Mucosa of rectum (tissue), 2 donors: ENCODE data around the gene TRIM66.

Source experiments
- H3K27ac ChIP-seq, 2 donors: one replicate each; pipeline ENCODE4 v1.7.0; 2013; ENCODE audit warnings: inconsistent platforms in 2 of 2, low read depth in 2 of 2, low read length in 2 of 2
- H3K27me3 ChIP-seq, 2 donors: one replicate each; pipeline ENCODE4 v1.7.0; 2013; ENCODE audit warnings: low read length in 2 of 2; ENCODE audit not compliant: control insufficient read depth in 2 of 2, insufficient read depth in 2 of 2
- H3K36me3 ChIP-seq, 2 donors: one replicate each; pipeline ENCODE4 v1.7.0; 2013; ENCODE audit warnings: low read length in 2 of 2; ENCODE audit not compliant: control insufficient read depth in 2 of 2, insufficient read depth in 2 of 2
- H3K4me1 ChIP-seq, 2 donors: one replicate each; pipeline ENCODE4 v1.7.0; 2013; ENCODE audit warnings: low read length in 2 of 2, mild to moderate bottlenecking in 1 of 2; ENCODE audit not compliant: control insufficient read depth in 2 of 2, insufficient read depth in 2 of 2
- H3K4me3 ChIP-seq, 2 donors: one replicate each; pipeline ENCODE4 v1.7.0; 2013; ENCODE audit warnings: low read length in 2 of 2
- H3K9ac ChIP-seq, 2 donors: one replicate each; pipeline ENCODE4 v1.7.0; 2013; ENCODE audit warnings: low read length in 2 of 2, low read depth in 1 of 2, mild to moderate bottlenecking in 1 of 2
- H3K9me3 ChIP-seq, 2 donors: one replicate each; pipeline ENCODE4 v1.7.0; 2013; ENCODE audit warnings: low read length in 2 of 2; ENCODE audit not compliant: control insufficient read depth in 2 of 2
- donor health status: healthy.
- donor health status: Normal muscosa, but diverticular disease.

The TRIM66 gene, protein sequence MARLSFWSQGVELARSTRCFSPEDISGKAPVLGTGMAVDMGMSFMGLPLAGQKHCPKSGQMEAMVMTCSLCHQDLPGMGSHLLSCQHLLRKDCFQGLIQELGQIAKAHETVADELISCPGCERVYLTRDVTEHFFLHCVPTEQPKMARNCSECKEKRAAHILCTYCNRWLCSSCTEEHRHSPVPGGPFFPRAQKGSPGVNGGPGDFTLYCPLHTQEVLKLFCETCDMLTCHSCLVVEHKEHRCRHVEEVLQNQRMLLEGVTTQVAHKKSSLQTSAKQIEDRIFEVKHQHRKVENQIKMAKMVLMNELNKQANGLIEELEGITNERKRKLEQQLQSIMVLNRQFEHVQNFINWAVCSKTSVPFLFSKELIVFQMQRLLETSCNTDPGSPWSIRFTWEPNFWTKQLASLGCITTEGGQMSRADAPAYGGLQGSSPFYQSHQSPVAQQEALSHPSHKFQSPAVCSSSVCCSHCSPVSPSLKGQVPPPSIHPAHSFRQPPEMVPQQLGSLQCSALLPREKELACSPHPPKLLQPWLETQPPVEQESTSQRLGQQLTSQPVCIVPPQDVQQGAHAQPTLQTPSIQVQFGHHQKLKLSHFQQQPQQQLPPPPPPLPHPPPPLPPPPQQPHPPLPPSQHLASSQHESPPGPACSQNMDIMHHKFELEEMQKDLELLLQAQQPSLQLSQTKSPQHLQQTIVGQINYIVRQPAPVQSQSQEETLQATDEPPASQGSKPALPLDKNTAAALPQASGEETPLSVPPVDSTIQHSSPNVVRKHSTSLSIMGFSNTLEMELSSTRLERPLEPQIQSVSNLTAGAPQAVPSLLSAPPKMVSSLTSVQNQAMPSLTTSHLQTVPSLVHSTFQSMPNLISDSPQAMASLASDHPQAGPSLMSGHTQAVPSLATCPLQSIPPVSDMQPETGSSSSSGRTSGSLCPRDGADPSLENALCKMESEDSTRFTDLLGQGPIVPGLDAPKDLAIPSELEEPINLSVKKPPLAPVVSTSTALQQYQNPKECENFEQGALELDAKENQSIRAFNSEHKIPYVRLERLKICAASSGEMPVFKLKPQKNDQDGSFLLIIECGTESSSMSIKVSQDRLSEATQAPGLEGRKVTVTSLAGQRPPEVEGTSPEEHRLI (N-terminal part only)

DNA sequence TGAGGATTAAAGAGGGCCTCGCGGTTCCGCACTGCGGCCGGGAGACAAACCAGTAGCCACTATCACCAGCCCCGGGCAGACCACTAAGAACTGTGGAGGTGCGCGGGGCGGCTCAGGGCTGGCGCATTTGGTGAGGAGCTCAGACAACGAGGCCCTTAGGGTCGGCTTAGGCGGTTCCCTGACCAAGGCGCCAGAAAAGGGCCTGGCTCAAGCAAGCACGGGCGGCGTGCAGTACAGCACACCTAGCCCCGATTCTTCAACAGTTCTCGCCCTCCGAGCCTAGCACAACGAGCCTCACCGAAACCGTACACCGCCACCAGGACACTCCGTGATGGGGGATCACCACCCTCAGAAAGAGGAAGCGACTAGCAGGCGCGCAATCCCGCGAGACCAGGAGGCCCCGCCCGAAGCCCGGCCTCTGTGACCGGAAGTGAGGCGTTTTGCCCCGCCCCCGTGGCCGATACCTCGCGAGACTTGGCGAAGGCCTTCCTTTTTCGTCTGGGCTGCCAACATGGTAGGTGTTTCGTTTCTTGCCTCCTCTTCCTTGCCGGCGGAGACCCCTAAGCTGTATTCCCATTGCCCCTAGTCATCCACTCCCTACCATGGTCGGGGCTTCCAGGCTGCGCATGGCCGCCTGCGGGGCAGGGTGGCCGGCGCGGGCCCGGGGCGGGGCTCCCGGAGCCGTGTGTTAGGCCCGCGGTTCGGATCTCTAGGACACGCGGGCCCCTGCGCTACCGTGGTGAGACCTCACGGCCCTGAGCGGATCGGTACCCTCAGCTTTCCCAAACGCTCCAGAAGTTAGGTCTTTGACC, at the start of gene TRIM66, which contains the start of gene RPL27A:
TRIM66 (minus strand) TSS at position 363 of the 812 bp plus-strand sequence. CDS start 10,391 bp downstream, outside the sequence.
RPL27A (plus strand) TSS at position 490 of the 812 bp plus-strand sequence; CDS start at position 512, 22 bp downstream.
- H3K4me3 ChIP-seq = peak within 1 kb of the TSS; percentile 94 to 97
- H3K36me3 ChIP-seq = peaks cover 34 to 37% of the 10 kb centered on the region in 2 donors

DNA sequence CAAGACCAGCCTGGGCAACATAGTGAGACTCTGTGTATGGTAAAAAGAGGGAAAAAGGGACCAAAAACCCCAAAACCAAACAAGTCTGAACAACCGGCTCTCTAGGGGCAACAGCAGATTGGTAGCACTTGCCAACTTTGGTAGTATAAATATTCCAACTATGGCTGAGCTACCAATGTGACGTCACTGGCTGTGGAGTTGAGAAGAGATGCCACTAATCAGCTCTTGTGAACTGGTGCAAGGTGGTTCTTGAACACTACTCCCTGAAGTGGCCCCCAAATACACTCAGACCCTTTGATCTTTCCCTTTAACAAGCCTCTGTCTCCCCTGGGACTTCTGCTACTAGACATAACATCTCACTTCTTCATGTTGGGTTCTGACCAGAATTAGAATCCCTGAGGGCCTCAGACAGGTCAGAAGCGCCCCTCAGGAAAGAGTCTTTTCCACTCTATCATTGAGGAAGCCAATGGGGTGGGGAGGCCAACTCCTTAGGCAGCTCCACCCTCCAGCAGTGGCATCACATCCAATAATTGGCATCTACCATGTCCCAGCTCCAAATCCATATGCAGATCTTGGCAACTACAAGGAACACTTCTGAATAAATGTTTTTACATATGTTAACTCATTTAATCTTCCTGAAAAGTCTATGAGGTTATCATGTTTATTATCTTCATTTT, 49.3 kb upstream of the TRIM66 start:
- Histone ChIP-seq H3K4me1 (peaks cover 10 to 18% of the 10 kb centered on the region in 2 donors), H3K27me3 (no peaks in the 10 kb centered on the region)

More for the DNA sequence above, at the start of gene TRIM66, which contains the start of gene RPL27A:
- peak within 1 kb of the TSS; percentile 98 to 100 for H3K9ac ChIP-seq
- peak within 1 kb of the TSS; percentile 97 to 98 for H3K27ac ChIP-seq
- peaks cover 17 to 21% of the 10 kb centered on the region in 2 donors for H3K4me1 ChIP-seq
- H3K9me3 ChIP-seq = no peaks in the 10 kb centered on the region
- H3K27me3 ChIP-seq = no peaks in the 10 kb centered on the region

DNA sequence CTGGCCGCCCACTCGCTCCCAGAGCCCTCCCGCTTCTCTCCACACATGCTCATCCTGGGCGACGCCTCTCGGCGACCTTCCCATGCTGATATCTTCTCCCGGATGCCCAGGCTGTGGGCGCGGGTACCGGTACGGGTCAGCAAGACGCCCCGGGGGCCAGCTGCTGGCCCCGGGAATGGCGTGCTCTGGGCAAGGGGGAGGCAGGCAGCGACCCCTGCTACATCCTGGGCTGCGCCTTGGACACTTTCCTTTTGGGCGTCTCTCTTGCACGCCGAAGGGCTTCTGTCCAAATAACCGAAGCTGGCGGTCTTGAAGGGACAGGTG, 48.2 kb upstream of the TRIM66 start:
- Histone ChIP-seq H3K36me3 (peaks cover 4% of the 10 kb centered on the region in 2 donors), H3K27ac (no peak overlapping the region), H3K9me3 (no peaks in the 10 kb centered on the region), H3K4me1 (peaks cover 12 to 22% of the 10 kb centered on the region in 2 donors), H3K27me3 (no peaks in the 10 kb centered on the region), H3K9ac (no peak overlapping the region), H3K4me3 (no peak overlapping the region)

More for the DNA sequence above, 49.3 kb upstream of the TRIM66 start:
- no peaks in the 10 kb centered on the region for H3K9me3 ChIP-seq
- no peak overlapping the region for H3K9ac ChIP-seq
- H3K36me3 ChIP-seq = peaks cover 0 to 4% of the 10 kb centered on the region in 2 donors
- no peak overlapping the region for H3K4me3 ChIP-seq
- H3K27ac ChIP-seq = peak overlapping the region in 1 of 2 donors; percentile 14

DNA sequence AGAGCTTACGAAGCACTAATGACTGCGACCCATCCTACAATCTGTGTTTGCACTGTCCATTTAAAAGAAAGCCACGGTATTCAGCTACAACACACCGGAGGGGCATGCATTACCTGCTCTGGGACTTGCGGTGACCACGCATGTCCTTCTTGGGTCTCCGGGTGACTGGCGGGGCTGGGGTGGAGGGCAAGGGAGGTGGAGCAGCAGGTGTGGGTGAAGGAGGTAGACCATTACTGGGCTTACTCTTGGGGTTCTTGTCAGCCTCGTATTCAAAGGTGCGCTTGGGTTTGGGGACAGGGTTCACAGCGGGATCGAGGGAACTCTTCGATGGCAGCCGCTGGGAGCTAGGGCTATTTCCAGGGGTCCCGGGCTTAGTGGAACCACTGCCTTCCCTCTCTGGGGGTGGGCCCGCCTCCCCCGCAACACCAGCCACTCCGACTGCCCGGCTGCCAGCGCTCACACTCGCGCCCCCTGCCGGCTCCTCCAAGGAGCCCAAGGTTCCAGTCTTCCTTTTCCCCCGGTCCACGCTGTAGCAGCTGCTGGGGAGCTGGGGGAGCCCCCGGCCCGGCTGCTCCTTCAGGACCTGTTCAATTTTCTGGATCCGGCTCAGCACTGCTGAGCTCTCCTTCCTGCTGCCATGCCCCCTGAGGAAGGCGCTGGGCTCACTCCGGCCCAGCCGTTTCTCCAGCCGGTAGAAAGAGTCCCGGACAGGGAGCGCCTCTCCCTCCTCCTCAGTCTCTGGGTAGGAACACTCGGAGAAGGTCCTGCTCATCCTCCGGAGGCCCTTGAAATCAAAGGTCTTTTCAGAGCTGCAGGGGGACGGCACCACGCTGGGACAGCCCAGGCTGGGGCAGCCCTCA, 47.6 kb upstream of the TRIM66 start:
- H3K36me3 ChIP-seq = peaks cover 4 to 6% of the 10 kb centered on the region in 2 donors
- no peaks in the 10 kb centered on the region for H3K9me3 ChIP-seq
- H3K4me1 ChIP-seq = peaks cover 12 to 22% of the 10 kb centered on the region in 2 donors
- H3K27ac ChIP-seq = no peak overlapping the region
- H3K4me3 ChIP-seq = no peak overlapping the region
- H3K9ac ChIP-seq = no peak overlapping the region
- no peaks in the 10 kb centered on the region for H3K27me3 ChIP-seq

DNA sequence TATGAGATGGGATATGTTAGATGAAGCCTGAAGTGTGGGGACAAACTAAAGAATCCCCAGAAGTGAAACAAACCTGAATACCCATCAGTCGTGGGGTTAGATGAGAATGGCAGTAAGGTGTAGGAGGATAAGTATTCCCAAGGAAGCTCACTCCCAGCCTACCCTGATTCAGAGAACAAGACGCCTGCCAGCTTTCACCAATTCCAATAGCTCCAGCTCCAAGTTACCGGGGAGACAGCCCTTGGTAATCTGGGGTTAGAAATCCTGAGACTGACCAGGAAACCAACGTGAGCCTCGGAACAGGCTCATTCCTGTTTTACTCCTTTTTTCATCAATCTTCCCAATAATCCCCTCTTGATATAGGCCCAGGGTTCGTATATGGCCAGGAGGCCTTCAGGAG, 46.6 kb upstream of the TRIM66 start:
- H3K27me3 ChIP-seq = no peaks in the 10 kb centered on the region
- peaks cover 7 to 9% of the 10 kb centered on the region in 2 donors for H3K36me3 ChIP-seq
- peak overlapping the region; percentile 16 to 52 for H3K27ac ChIP-seq
- H3K4me3 ChIP-seq = no peak overlapping the region
- H3K9ac ChIP-seq = no peak overlapping the region
- H3K9me3 ChIP-seq = no peaks in the 10 kb centered on the region
- H3K4me1 ChIP-seq = peaks cover 12 to 24% of the 10 kb centered on the region in 2 donors

DNA sequence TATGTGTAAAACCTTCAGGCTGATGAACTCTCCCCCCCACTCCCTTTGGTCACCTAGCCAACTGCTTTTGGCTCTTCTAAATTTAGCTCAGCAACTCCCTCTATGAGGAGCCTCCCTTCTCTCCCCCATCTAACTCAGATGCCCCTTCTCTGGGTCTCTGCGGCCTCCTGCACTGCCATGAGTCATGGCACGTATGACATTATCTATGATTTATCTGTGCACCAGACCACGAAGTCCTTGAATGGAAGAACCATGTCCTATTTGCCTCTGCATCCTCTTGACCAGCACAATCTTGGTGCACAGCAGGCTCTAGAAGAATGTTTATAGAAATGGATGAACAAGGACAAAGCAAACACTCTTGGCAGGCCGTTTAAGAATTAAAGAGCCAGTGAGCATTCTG, 46.1 kb upstream of the TRIM66 start:
- Histone ChIP-seq H3K27ac (peak overlapping the region in 1 of 2 donors; percentile 52), H3K36me3 (peaks cover 7 to 9% of the 10 kb centered on the region in 2 donors), H3K4me3 (no peak overlapping the region), H3K4me1 (peaks cover 12 to 21% of the 10 kb centered on the region in 2 donors), H3K9ac (no peak overlapping the region), H3K27me3 (no peaks in the 10 kb centered on the region), H3K9me3 (no peaks in the 10 kb centered on the region)

DNA sequence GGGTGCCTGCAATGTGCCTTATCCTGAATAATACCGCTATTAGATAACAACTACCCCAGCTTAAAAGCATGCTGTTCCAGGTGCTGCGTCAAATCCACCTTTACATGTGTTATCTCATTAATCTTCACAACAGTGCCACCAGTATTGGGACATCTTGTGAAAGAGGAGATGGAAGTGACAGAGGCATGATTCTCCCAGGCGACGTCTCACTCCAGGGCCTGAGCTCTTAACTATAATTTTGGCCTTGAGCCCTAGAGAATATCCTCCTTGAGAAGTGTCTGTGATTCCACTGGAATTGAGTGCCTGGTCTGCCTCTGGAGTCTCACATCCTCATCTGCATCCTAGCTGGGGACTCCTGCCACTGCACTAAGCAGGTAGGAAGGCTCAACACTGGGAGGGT, 43.9 kb upstream of the TRIM66 start:
- no peaks in the 10 kb centered on the region for H3K27me3 ChIP-seq
- H3K9ac ChIP-seq = no peak overlapping the region
- H3K36me3 ChIP-seq = peaks cover 7 to 9% of the 10 kb centered on the region in 2 donors
- peak overlapping the region; percentile 39 to 53 for H3K27ac ChIP-seq
- H3K4me1 ChIP-seq = peaks cover 25 to 34% of the 10 kb centered on the region in 2 donors
- no peak overlapping the region for H3K4me3 ChIP-seq
- no peaks in the 10 kb centered on the region for H3K9me3 ChIP-seq

DNA sequence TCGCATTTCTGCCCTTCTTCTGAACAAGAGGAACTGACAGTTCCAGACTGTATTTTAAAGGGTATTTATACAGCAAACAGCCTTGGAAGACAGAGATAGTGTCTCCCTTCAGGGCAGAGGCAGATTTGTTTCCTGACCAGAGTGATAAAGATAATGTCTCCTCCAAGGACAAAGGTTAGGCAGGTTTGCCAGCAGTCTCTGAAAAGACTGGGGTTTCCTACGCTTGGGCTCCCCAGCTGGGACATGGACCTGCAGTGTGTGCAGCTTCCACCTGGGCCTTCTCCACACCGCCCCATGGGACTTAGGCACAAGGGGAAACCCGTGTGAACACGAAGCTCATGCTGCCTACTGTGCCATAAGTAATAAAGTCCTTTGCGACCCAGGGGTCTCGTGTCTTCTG, 42.2 kb upstream of the TRIM66 start:
- Histone ChIP-seq H3K36me3 (peaks cover 3 to 9% of the 10 kb centered on the region in 2 donors), H3K4me3 (no peak overlapping the region), H3K9ac (no peak overlapping the region), H3K4me1 (peaks cover 37 to 51% of the 10 kb centered on the region in 2 donors), H3K9me3 (no peaks in the 10 kb centered on the region), H3K27ac (peak overlapping the region; percentile 6 to 41), H3K27me3 (no peaks in the 10 kb centered on the region)
